Measurements from ENCODE around the gene PPP4C. TPM values are rescaled to one million over a fixed set of nuclear protein-coding genes. Genes with fewer than 3 reads are reported as not detected.

PPP4C gene
- total RNA-seq, 1 experiment from 2014 or later: 246 TPM

GRCh38 chr16:30085247-30085646 is 9.5 kb downstream of the PPP4C start:
- no peak for TF ChIP-seq EZH2 (IDR thresholded peaks at IDR 0.05; ENCODE audit: low read depth)
- TF ChIP-seq, protein P1, sequence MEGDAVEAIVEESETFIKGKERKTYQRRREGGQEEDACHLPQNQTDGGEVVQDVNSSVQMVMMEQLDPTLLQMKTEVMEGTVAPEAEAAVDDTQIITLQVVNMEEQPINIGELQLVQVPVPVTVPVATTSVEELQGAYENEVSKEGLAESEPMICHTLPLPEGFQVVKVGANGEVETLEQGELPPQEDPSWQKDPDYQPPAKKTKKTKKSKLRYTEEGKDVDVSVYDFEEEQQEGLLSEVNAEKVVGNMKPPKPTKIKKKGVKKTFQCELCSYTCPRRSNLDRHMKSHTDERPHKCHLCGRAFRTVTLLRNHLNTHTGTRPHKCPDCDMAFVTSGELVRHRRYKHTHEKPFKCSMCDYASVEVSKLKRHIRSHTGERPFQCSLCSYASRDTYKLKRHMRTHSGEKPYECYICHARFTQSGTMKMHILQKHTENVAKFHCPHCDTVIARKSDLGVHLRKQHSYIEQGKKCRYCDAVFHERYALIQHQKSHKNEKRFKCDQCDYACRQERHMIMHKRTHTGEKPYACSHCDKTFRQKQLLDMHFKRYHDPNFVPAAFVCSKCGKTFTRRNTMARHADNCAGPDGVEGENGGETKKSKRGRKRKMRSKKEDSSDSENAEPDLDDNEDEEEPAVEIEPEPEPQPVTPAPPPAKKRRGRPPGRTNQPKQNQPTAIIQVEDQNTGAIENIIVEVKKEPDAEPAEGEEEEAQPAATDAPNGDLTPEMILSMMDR (conservative IDR thresholded peaks at IDR 0.05): no peak
- Histone ChIP-seq H2AFZ (no peak overlapping the region), H4K20me1 (ENCODE audit: insufficient read depth) (peaks cover 6% of the 10 kb centered on the region), H3K4me2 (no peak overlapping the region), H3K9me2 (ENCODE audit: insufficient read depth) (no peaks in the 10 kb centered on the region), H3K79me2 (ENCODE audit: low read depth) (peaks cover 10% of the 10 kb centered on the region; the same call in 1 of the 2 replicates), H3K4me1 (replicated peaks; ENCODE audit: insufficient read depth) (peaks cover 18% of the 10 kb centered on the region), H3F3A (ENCODE audit: insufficient read depth, low read depth) (peaks cover 60% of the 10 kb centered on the region), H3K36me3 (ENCODE audit: low read depth) (peaks cover 19% of the 10 kb centered on the region; the same call in 1 of the 2 replicates), H3K27me3 (ENCODE audit: insufficient read depth, low read depth) (no peaks in the 10 kb centered on the region), H3K27ac (no peak overlapping the region), H3K4me3 (no peak overlapping the region), H3K9me3 (ENCODE audit: insufficient read depth, low read depth) (no peaks in the 10 kb centered on the region)
- ChIA-PET CTCF (no interaction called here), POLR2A (ENCODE audit: unreplicated experiment) (interaction anchor here (0.6 kb wide), 2 partner anchors 12 to 1418 kb away, joined by 3 to 16 read pairs; no protein-coding TSS in a partner anchor)
- intact Hi-C loops (cut with micrococcal nuclease; ENCODE audit: unreplicated experiment): no loop called here
- no TSS peak for BruUV-seq (replicated peaks)
- no peak for DNase-seq

GRCh38 chr16:30085820-30086219 is 10.0 kb downstream of the PPP4C start:
- Histone ChIP-seq H3K79me2 (ENCODE audit: low read depth) (peaks cover 7% of the 10 kb centered on the region; the same call in 1 of the 2 replicates), H2AFZ (no peak overlapping the region), H3F3A (ENCODE audit: insufficient read depth, low read depth) (peaks cover 60% of the 10 kb centered on the region), H3K9me2 (ENCODE audit: insufficient read depth) (no peaks in the 10 kb centered on the region), H3K4me2 (no peak overlapping the region), H3K27me3 (ENCODE audit: insufficient read depth, low read depth) (no peaks in the 10 kb centered on the region), H3K27ac (no peak overlapping the region), H4K20me1 (ENCODE audit: insufficient read depth) (peaks cover under 1% of the 10 kb centered on the region), H3K9me3 (ENCODE audit: insufficient read depth, low read depth) (no peaks in the 10 kb centered on the region), H3K4me1 (replicated peaks; ENCODE audit: insufficient read depth) (peaks cover 24% of the 10 kb centered on the region), H3K4me3 (no peak overlapping the region), H3K36me3 (ENCODE audit: low read depth) (peaks cover 16% of the 10 kb centered on the region; the same call in 1 of the 2 replicates)
- ChIA-PET POLR2A (ENCODE audit: unreplicated experiment) (no interaction called here), CTCF (no interaction called here)
- no peak for DNase-seq
- no TSS peak for BruUV-seq (replicated peaks)
- TF ChIP-seq EZH2 (IDR thresholded peaks at IDR 0.05; ENCODE audit: low read depth): no peak
- TF ChIP-seq, protein P1 (conservative IDR thresholded peaks at IDR 0.05): no peak
- intact Hi-C loops (cut with micrococcal nuclease; ENCODE audit: unreplicated experiment): no loop called here

DNA sequence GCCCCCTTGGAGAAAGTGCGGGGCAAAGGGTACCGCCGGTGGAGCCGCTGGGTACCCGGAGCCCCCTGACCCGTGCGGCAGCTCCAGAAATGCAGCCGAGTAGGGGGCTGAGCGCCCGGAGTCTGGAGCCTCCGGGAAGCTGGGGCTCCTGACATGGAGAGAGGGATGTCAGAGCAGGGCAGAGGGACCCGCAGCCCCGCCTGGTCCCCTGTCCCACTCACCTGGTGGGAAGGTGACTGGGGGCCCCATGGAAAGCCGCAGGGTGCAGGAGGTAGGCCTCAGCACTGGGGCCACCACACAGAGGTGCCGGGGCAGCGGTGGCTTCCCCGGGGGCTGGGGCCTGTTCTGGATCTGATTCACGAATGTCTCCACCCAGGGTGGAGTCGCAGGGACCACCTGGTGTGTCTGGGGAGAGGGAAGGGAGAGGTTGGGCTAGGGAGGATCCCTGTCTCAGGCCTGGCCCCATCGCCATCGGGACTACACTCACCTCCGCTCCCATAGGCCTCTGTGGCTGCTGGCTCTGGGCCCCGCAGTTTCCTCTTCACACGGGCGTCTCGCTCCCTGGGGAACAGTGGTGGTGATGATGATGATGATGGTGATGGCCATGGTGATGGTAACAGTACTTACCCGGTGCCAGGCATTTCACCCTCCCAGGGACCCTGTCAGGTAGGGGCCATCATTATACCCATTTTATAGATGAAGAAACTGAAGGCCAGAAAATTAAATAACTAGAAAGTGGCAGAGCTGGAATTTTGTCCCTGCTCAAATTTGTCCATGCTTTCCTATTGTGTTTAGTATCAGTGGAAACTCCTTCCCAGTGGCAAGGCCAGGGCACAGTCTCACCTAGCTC is 10.7 kb downstream of the PPP4C start:
- intact Hi-C loops (cut with micrococcal nuclease; ENCODE audit: unreplicated experiment): no loop called here

More for the DNA sequence above, 10.7 kb downstream of the PPP4C start:
- Histone ChIP-seq H3K36me3 (ENCODE audit: low read depth) (peaks cover 11% of the 10 kb centered on the region; the same call in 1 of the 2 replicates), H3K9me3 (ENCODE audit: insufficient read depth, low read depth) (no peaks in the 10 kb centered on the region), H3K4me2 (no peak overlapping the region), H3K79me2 (ENCODE audit: low read depth) (peaks cover under 1% of the 10 kb centered on the region; the same call in 1 of the 2 replicates), H3K9me2 (ENCODE audit: insufficient read depth) (no peaks in the 10 kb centered on the region), H3K27me3 (ENCODE audit: insufficient read depth, low read depth) (no peaks in the 10 kb centered on the region), H3K4me3 (no peak overlapping the region), H2AFZ (no peak overlapping the region), H3K27ac (no peak overlapping the region), H3F3A (ENCODE audit: insufficient read depth, low read depth) (peaks cover 65% of the 10 kb centered on the region), H3K4me1 (replicated peaks; ENCODE audit: insufficient read depth) (peaks cover 31% of the 10 kb centered on the region), H4K20me1 (ENCODE audit: insufficient read depth) (no peaks in the 10 kb centered on the region)
- ChIA-PET CTCF (interaction anchor here (0.6 kb wide), 1 partner anchor 164 kb away, joined by 4 read pairs; no protein-coding TSS in a partner anchor), POLR2A (ENCODE audit: unreplicated experiment) (interaction anchor here (0.6 kb wide), 2 partner anchors 23 to 45 kb away, joined by 5 to 6 read pairs; no protein-coding TSS in a partner anchor)
- no TSS peak for BruUV-seq (replicated peaks)
- TF ChIP-seq EZH2 (IDR thresholded peaks at IDR 0.05; ENCODE audit: low read depth): no peak
- no peak for DNase-seq

Data from PC-9 (cell line).